Measurements from ENCODE around the gene CELSR1.

DNA sequence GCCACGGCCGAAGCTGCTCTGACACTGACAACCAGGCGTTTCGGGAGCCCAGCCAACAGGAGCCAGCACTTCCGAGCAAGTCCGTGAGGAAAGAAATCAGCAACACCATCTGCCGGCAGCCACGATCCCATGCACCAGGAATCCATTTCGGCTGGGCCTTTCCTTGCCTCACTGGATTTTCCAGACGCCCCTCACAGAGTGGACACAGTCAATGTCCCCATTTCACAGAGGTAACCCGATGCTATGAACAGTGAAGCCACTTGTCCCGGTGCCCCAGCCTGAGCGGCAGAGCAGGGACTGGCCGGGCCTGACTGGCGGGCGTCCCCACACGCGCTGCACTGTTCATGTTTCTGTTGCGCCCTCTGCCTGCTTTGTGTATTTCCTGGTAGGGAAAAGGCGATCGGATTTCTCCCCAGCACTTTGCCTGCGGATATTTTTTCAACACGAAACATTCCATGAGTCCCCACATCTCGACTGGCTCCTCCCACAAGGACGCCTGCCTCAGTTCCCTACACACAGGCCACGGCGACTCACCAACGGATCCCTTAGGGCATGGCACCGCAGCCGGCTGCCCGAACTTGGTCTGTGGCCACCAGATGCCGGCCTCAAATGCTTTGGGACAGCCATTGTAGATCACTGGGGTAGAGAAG, 146.6 kb downstream of the CELSR1 start:
- TF ChIP-seq POLR2A (IDR thresholded peaks at IDR 0.05): no peak
- TF ChIP-seq, protein P1, sequence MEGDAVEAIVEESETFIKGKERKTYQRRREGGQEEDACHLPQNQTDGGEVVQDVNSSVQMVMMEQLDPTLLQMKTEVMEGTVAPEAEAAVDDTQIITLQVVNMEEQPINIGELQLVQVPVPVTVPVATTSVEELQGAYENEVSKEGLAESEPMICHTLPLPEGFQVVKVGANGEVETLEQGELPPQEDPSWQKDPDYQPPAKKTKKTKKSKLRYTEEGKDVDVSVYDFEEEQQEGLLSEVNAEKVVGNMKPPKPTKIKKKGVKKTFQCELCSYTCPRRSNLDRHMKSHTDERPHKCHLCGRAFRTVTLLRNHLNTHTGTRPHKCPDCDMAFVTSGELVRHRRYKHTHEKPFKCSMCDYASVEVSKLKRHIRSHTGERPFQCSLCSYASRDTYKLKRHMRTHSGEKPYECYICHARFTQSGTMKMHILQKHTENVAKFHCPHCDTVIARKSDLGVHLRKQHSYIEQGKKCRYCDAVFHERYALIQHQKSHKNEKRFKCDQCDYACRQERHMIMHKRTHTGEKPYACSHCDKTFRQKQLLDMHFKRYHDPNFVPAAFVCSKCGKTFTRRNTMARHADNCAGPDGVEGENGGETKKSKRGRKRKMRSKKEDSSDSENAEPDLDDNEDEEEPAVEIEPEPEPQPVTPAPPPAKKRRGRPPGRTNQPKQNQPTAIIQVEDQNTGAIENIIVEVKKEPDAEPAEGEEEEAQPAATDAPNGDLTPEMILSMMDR (IDR thresholded peaks at IDR 0.05): peak in 1 of 6 experiments; percentile 22

Measured in thyroid gland (tissue), 4 donors.